Measurements from ENCODE around the gene SMYD3. TPM values are rescaled to one million over a fixed set of nuclear protein-coding genes. Genes with fewer than 3 reads are reported as not detected.

Gene SMYD3
- total and polyA plus RNA-seq, 10 of the 15 experiments (the other 5 are each of a cell fraction or from before 2014, with no cell fraction given) = 18.3 to 54.0 (median 24.8) TPM

DNA sequence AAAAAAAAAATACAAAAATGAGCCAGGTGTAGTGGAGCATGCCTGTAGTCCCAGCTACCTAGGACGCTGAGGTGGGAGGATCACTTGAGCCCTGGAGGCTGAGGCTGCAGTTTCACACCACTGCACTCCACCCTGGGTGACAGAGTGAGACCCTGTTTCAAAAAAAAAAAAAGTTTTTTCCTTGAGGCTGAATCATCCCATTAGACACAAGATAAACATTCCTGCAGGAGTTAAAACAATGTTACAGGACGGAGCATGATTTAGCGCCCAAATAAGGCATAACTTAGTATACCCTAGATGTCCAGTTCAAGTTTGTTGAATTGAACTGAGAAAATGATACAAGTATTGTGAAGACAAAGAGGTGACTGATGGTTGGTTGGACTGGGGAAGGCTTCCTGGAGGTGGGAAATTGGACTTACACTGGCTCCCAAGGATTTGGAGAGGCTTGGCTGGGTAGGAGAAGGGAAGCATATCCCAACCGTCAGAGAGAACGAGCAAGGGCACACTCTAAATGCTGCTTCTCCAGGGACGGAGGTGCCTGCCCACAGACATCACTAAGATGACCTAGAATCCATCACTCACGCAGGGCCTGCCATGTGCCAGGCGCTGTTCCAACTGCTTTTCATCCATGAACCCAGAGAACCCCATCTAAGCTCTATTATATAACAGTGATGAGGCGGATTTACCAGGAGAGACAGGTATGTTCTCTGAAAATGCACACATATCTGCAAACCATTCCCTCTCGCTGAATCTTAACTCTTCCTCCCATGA, 741.7 kb downstream of the SMYD3 start:
- POLR2A ChIA-PET = interaction anchor here (0.7 kb wide), 2 partner anchors 1015 to 1202 kb away, joined by 4 to 5 read pairs; no protein-coding TSS in a partner anchor
- H3K27me3 ChIP-seq (replicated peaks in 1 of 2; ENCODE audit: control insufficient read depth in 2 of 2, insufficient read depth in 2 of 2, low read length in 1 of 2) = no peaks in the 10 kb centered on the region
- no peaks in the 10 kb centered on the region for H3K79me2 ChIP-seq (ENCODE audit: control insufficient read depth, insufficient read depth, low read length)
- in situ Hi-C loops (cut with MboI) (no loop called here), intact Hi-C loops (cut with micrococcal nuclease; ENCODE audit: unreplicated experiment) (no loop called here)
- ATAC-seq (no peak), FAIRE-seq (no peak), DNase-seq (ENCODE audit: low read depth, low spot score) (no peak)
- no TSS peak for BruUV-seq (replicated peaks)
- H3K4me3 ChIP-seq = no peak overlapping the region
- CTCF ChIA-PET = interaction anchor here (1.3 kb wide), 1 partner anchor 11 kb away, joined by 3 read pairs; no protein-coding TSS in a partner anchor
- no peaks in the 10 kb centered on the region for H3K9me3 ChIP-seq (replicated peaks; ENCODE audit: control insufficient read depth, insufficient read depth, low read length)
- RAD21 ChIA-PET (ENCODE audit: unreplicated experiment) = no interaction called here
- no peak overlapping the region for H3K27ac ChIP-seq (ENCODE audit: control insufficient read depth, insufficient read depth)
- H3K4me2 ChIP-seq (ENCODE audit: control insufficient read depth, insufficient read depth) = no peak overlapping the region
- 88% methylated on average over 10 of the region's 10 CpGs for WGBS (ENCODE audit: insufficient coverage, insufficient replicate concordance, low lambda C conversion rate, missing lambda C conversion rate)
- no peak overlapping the region for H3K9ac ChIP-seq (ENCODE audit: control insufficient read depth, insufficient read depth, low read length)
- SMC1A ChIA-PET (ENCODE audit: uncharacterized antibody, unreplicated experiment) = no interaction called here
- no peak overlapping the region for H2AFZ ChIP-seq (ENCODE audit: control insufficient read depth, low read depth, low read length)
- H4K20me1 ChIP-seq (ENCODE audit: control insufficient read depth, insufficient read depth) = no peaks in the 10 kb centered on the region
- TF ChIP-seq CREB1 (IDR thresholded peaks at IDR 0.05; ENCODE audit: low read depth) (no peak), TAF1 (IDR thresholded peaks at IDR 0.05; ENCODE audit: borderline replicate concordance, low read depth, low read length) (no peak), NR2F1 (conservative IDR thresholded peaks at IDR 0.05) (no peak), PAX5 (IDR thresholded peaks at IDR 0.05; ENCODE audit: borderline replicate concordance, low read depth, low read length) (no peak), HDGF (IDR thresholded peaks at IDR 0.05) (no peak), TARDBP (IDR thresholded peaks at IDR 0.05; ENCODE audit: borderline replicate concordance) (no peak), RFX5 (IDR thresholded peaks at IDR 0.05; ENCODE audit: low read depth, low read length) (no peak), CHD1 (IDR thresholded peaks at IDR 0.05; ENCODE audit: low read depth, low read length) (no peak), ZNF207 (IDR thresholded peaks at IDR 0.05; ENCODE audit: borderline replicate concordance) (no peak), SREBF2 (IDR thresholded peaks at IDR 0.05; ENCODE audit: low read length) (no peak), CREM (IDR thresholded peaks at IDR 0.05; ENCODE audit: low read depth) (no peak), ASH2L (IDR thresholded peaks at IDR 0.05; ENCODE audit: borderline replicate concordance, low read depth) (no peak), WRNIP1 (IDR thresholded peaks at IDR 0.05; ENCODE audit: borderline replicate concordance, low read depth, low read length) (no peak)
- H3K4me1 ChIP-seq (ENCODE audit: control insufficient read depth, insufficient read depth, low read length) = no peaks in the 10 kb centered on the region
- no peaks in the 10 kb centered on the region; a peak in 1 of 4 replicates for H3K36me3 ChIP-seq (ENCODE audit: control insufficient read depth in 2 of 2, insufficient read depth in 2 of 2, low read length in 1 of 2)
